T-helper 1 cell treated with Interleukin-12 subunit alpha and Interleukin-12 subunit beta and Interleukin-4 antibody, amounts not matched to agents 30 ng/mL and 1 ng/mL, for 36 hours (primary cell): ENCODE data around the gene PCGF1. TPM values are rescaled to one million over a fixed set of nuclear protein-coding genes. Genes with fewer than 3 reads are reported as not detected.

Experiments used
- intact Hi-C: fragments of 100-400 bp; cut with micrococcal nuclease; formaldehyde crosslinking; loops from one replicate; pipeline ENCODE4 v1.15.1; 2024
- total RNA-seq: library from RNA; stranded (reverse); gene quantifications from 2 replicates; pipeline ENCODE4 v1.2.3, GENCODE V29; 2022

PCGF1 gene
- total RNA-seq, 1 donor from 2014 or later: 36.4 TPM

GRCh38 chr2:74457129-74457548, 50.4 kb downstream of the PCGF1 start:
- intact Hi-C loops: loop anchor here (5.0 kb wide), 1 partner anchor 1070 kb away; the partner anchor contains the start of gene ALMS1

Other genes starting within 250 kb of the PCGF1 start
- gene SLC4A5, start 164.3 kb downstream of the PCGF1 start, total RNA-seq: 2.6 and 3.7 TPM in 2 replicates
- gene DCTN1, start 127.4 kb downstream of the PCGF1 start, total RNA-seq: 110 and 111 TPM in 2 replicates
- gene C2orf81, start 86.1 kb downstream of the PCGF1 start, total RNA-seq: 3.5 and 3.9 TPM in 2 replicates
- 57.2 and 60.2 TPM in 2 replicates for gene WDR54, start 86.0 kb downstream of the PCGF1 start, total RNA-seq
- 3.7 and 4.0 TPM in 2 replicates for gene RTKN, start 65.8 kb downstream of the PCGF1 start, total RNA-seq
- gene INO80B, start 52.6 kb downstream of the PCGF1 start, total RNA-seq: 52.2 and 52.8 TPM in 2 replicates
- 49.4 and 56.6 TPM in 2 replicates for gene WBP1, start 49.3 kb downstream of the PCGF1 start, total RNA-seq
- 77.3 and 82.5 TPM in 2 replicates for gene MOGS, start 42.3 kb downstream of the PCGF1 start, total RNA-seq
- 111 and 121 TPM in 2 replicates for gene MRPL53, start 35.0 kb downstream of the PCGF1 start, total RNA-seq
- gene CCDC142, start 24.7 kb downstream of the PCGF1 start, total RNA-seq: 38.1 and 43.9 TPM in 2 replicates
- gene TTC31, start 24.6 kb downstream of the PCGF1 start, total RNA-seq: 47.9 and 48.3 TPM in 2 replicates
- 0.42 and 0.98 TPM in 2 replicates for gene LBX2, start 8.1 kb downstream of the PCGF1 start, total RNA-seq
- gene TLX2, start 6.8 kb upstream of the PCGF1 start, total RNA-seq: 1.2 and 1.6 TPM in 2 replicates
- 0.47 and 0.56 TPM in 2 replicates for gene DQX1, start 18.5 kb upstream of the PCGF1 start, total RNA-seq
- gene AUP1, start 22.0 kb upstream of the PCGF1 start, total RNA-seq: 155 and 156 TPM in 2 replicates
- gene HTRA2, start 22.2 kb upstream of the PCGF1 start, total RNA-seq: 60.0 and 61.5 TPM in 2 replicates
- gene LOXL3, start 46.2 kb upstream of the PCGF1 start, total RNA-seq: 0.78 and 0.98 TPM in 2 replicates
- 47.5 and 51.8 TPM in 2 replicates for gene DOK1, start 47.0 kb upstream of the PCGF1 start, total RNA-seq
- gene M1AP, start 140.6 kb upstream of the PCGF1 start, total RNA-seq: not detected in 2 replicates
- gene SEMA4F, start 146.6 kb upstream of the PCGF1 start, total RNA-seq: 3.1 and 5.5 TPM in 2 replicates